DMS 273 (cell line): ENCODE data around the gene PEX12.
"Not testable (repeated sequence)": the region's sequence is repeated elsewhere in the genome, so short reads cannot be mapped to it uniquely, and the experiment has no call there.

Experiments
- DNase-seq: peaks from one replicate; lab custom pipeline; 2025; ENCODE audit not compliant: unreplicated experiment; lab: John Stamatoyannopoulos, UW

Gene PEX12

GRCh38 chr17:35578197-35578928 is at the start of gene PEX12:
TSS of gene PEX12 (minus strand) at chr17:35578571. CDS start at chr17:35578021, 550 bp downstream.
- DNase-seq = peak; percentile 95

- no peak for DNase-seq
Observed at GRCh38 chr17:35627417-35627816, 49.0 kb upstream of the PEX12 start.

GRCh38 chr17:35621768-35622167 is 43.4 kb upstream of the PEX12 start:
- no peak for DNase-seq

- no peak for DNase-seq
Observed at GRCh38 chr17:35618628-35619027, 40.3 kb upstream of the PEX12 start.

GRCh38 chr17:35617505-35617904 is 39.1 kb upstream of the PEX12 start:
- DNase-seq = no peak

GRCh38 chr17:35616536-35616935 is 38.2 kb upstream of the PEX12 start:
- no peak for DNase-seq

- no peak for DNase-seq
Observed at GRCh38 chr17:35614810-35615209, 36.4 kb upstream of the PEX12 start.

- peak; percentile 68 for DNase-seq
Observed at GRCh38 chr17:35612924-35613521, 34.7 kb upstream of the PEX12 start.

- DNase-seq = not testable (repeated sequence)
Observed at GRCh38 chr17:35610746-35611145, 32.4 kb upstream of the PEX12 start.

- no peak for DNase-seq
Observed at GRCh38 chr17:35609831-35610230, 31.5 kb upstream of the PEX12 start.

GRCh38 chr17:35607239-35607847 is 29.0 kb upstream of the PEX12 start:
- DNase-seq = no peak

- DNase-seq = no peak
Observed at GRCh38 chr17:35605678-35606077, 27.3 kb upstream of the PEX12 start.

- DNase-seq = no peak
Observed at GRCh38 chr17:35603674-35604073, 25.3 kb upstream of the PEX12 start.

- DNase-seq = no peak
Observed at GRCh38 chr17:35597604-35598003, 19.2 kb upstream of the PEX12 start.

GRCh38 chr17:35596530-35597233 is 18.3 kb upstream of the PEX12 start:
- no peak for DNase-seq

- DNase-seq = no peak
Observed at GRCh38 chr17:35596072-35596471, 17.7 kb upstream of the PEX12 start.

GRCh38 chr17:35588196-35588920 is 10.0 kb upstream of the PEX12 start:
- peak; percentile 18 for DNase-seq

- DNase-seq = peak; percentile 96
Observed at GRCh38 chr17:35587074-35587961, 8.9 kb upstream of the PEX12 start, which contains the start of gene AP2B1. TSS of gene AP2B1 (plus strand) at chr17:35587322. CDS start at chr17:35594031, 6,709 bp downstream.

GRCh38 chr17:35586569-35587073 is 8.2 kb upstream of the PEX12 start:
- no peak for DNase-seq

- DNase-seq = no peak
Observed at GRCh38 chr17:35584061-35584460, 5.7 kb upstream of the PEX12 start.
